IMR-90 (cell line): ENCODE data around the gene HS3ST6. TPM values are rescaled to one million over a fixed set of nuclear protein-coding genes. Genes with fewer than 3 reads are reported as not detected.

Experiments used
- ATAC-seq: fragments of 200-7000 bp; cut with Tn5 transposase; 2 replicates; pipeline ENCODE4 v1.9.1; 2020; ENCODE audit warnings: low read depth, mild to moderate bottlenecking, moderate library complexity
- BruUV-seq: library from RNA; stranded (reverse); fragments of 400-500 nt; replicated peaks from 2 replicates; lab custom pipeline; 2021; lab: Mats Ljungman, UMichigan
- CTCF ChIA-PET: fragments of 300-600 bp; formaldehyde crosslinking; extraction: SDS; loops from one replicate; lab custom pipeline; 2021; ENCODE audit warnings: antibody characterized with exemption; lab: Yijun Ruan, JAX
- POLR2A ChIA-PET: fragments of 300-600 bp; sonication (Branson Sonifier 250); formaldehyde crosslinking; loops from one replicate; lab custom pipeline; 2022; ENCODE audit warnings: antibody characterized with exemption; ENCODE audit not compliant: unreplicated experiment; lab: Charles Lee
- DNase-seq: peaks from one replicate; pipeline ENCODE4 v3.0.0; 2013
- H2AFZ ChIP-seq: replicated peaks from 2 replicates; pipeline ENCODE3; 2013; ENCODE audit warnings: low read length, mild to moderate bottlenecking; ENCODE audit not compliant: poor library complexity
- H2AK5ac ChIP-seq: 2 replicates; pipeline ENCODE4 v1.6.1; 2013; ENCODE audit warnings: low read depth, low read length, inconsistent platforms
- H2AK9ac ChIP-seq: replicated peaks from 2 replicates; pipeline ENCODE3; 2013; ENCODE audit warnings: mild to moderate bottlenecking, low read depth, low read length, moderate library complexity; ENCODE audit not compliant: poor library complexity
- H2BK120ac ChIP-seq: 2 replicates; pipeline ENCODE4 v1.6.1; 2013; ENCODE audit warnings: low read depth, low read length, inconsistent platforms
- H2BK15ac ChIP-seq: 3 replicates; pipeline ENCODE4 v1.6.1; 2013; ENCODE audit warnings: low read depth, low read length, inconsistent platforms
- H2BK20ac ChIP-seq: 2 replicates; pipeline ENCODE4 v1.6.1; 2013; ENCODE audit warnings: low read depth, mild to moderate bottlenecking, inconsistent platforms, low read length, moderate library complexity
- H2BK5ac ChIP-seq: 2 replicates; pipeline ENCODE4 v1.6.1; 2013; ENCODE audit warnings: mild to moderate bottlenecking, low read depth, low read length, inconsistent platforms; ENCODE audit not compliant: poor library complexity, severe bottlenecking
- H3K14ac ChIP-seq: replicated peaks from 2 replicates; pipeline ENCODE4 v1.6.1; 2013; ENCODE audit warnings: low read depth, low read length, inconsistent platforms
- H3K18ac ChIP-seq: 2 replicates; pipeline ENCODE4 v1.6.1; 2013; ENCODE audit warnings: low read depth, low read length, control low read depth
- H3K23ac ChIP-seq: 2 replicates; pipeline ENCODE4 v1.6.1; 2013; ENCODE audit warnings: low read depth, low read length, inconsistent platforms
- H3K27ac ChIP-seq: 2 replicates; pipeline ENCODE4 v1.5.1; 2013; ENCODE audit warnings: mild to moderate bottlenecking, control low read depth, low read length; ENCODE audit not compliant: insufficient read depth
- H3K27me3 ChIP-seq: 2 replicates; pipeline ENCODE4 v1.6.1; 2013; ENCODE audit warnings: low read length; ENCODE audit not compliant: control insufficient read depth, insufficient read depth
- H3K36me3 ChIP-seq: 2 replicates; pipeline ENCODE4 v1.6.1; 2013; ENCODE audit warnings: low read length, mixed read lengths; ENCODE audit not compliant: control insufficient read depth, insufficient read depth
- H3K4ac ChIP-seq: 2 replicates; pipeline ENCODE4 v1.6.1; 2013; ENCODE audit warnings: low read depth, low read length, inconsistent platforms
- H3K4me1 ChIP-seq: 2 replicates; pipeline ENCODE4 v1.6.1; 2013; ENCODE audit warnings: low read length, mixed read lengths; ENCODE audit not compliant: control insufficient read depth, insufficient read depth
- H3K4me2 ChIP-seq: 2 replicates; pipeline ENCODE4 v1.6.1; 2013; ENCODE audit warnings: low read depth, mild to moderate bottlenecking, control low read depth, low read length, moderate library complexity
- H3K4me3 ChIP-seq: 2 replicates; pipeline ENCODE4 v1.5.1; 2013; ENCODE audit warnings: low read depth, mild to moderate bottlenecking, control low read depth, low read length, moderate library complexity; ENCODE audit not compliant: insufficient read depth
- H3K56ac ChIP-seq: 2 replicates; pipeline ENCODE4 v1.6.1; 2013; ENCODE audit warnings: low read length, inconsistent platforms; ENCODE audit not compliant: insufficient read depth; ENCODE audit errors: extremely low read depth
- H3K79me1 ChIP-seq, 2 experiments: 2 replicates each; pipeline ENCODE4 v1.6.1; 2013; ENCODE audit warnings: low read length in 2 of 2, inconsistent platforms in 1 of 2, low read depth in 1 of 2
- H3K9ac ChIP-seq: 2 replicates; pipeline ENCODE4 v1.6.1; 2013; ENCODE audit warnings: low read depth, low read length, control low read depth
- H3K9me1 ChIP-seq: 2 replicates; pipeline ENCODE4 v1.6.1; 2013; ENCODE audit warnings: low read length, inconsistent platforms; ENCODE audit not compliant: insufficient read depth
- H3K9me3 ChIP-seq: 2 replicates; pipeline ENCODE4 v1.6.1; 2013; ENCODE audit warnings: low read length; ENCODE audit not compliant: control insufficient read depth, insufficient read depth
- H4K20me1 ChIP-seq: 2 replicates; pipeline ENCODE4 v1.6.1; 2013; ENCODE audit warnings: low read length, inconsistent platforms; ENCODE audit not compliant: insufficient read depth
- H4K5ac ChIP-seq: 2 replicates; pipeline ENCODE4 v1.6.1; 2013; ENCODE audit warnings: mild to moderate bottlenecking, low read depth, low read length, control low read depth
- H4K8ac ChIP-seq, 2 experiments: 2 replicates each; pipeline ENCODE4 v1.6.1; 2013; ENCODE audit warnings: low read depth in 2 of 2, low read length in 2 of 2, control low read depth in 1 of 2, inconsistent platforms in 1 of 2
- H4K91ac ChIP-seq: 2 replicates; pipeline ENCODE4 v1.6.1; 2013; ENCODE audit warnings: low read depth, low read length, inconsistent platforms; ENCODE audit not compliant: insufficient read depth
- CHD1 ChIP-seq: IDR thresholded peaks from 2 replicates; pipeline ENCODE4 v1.6.1; 2012; ENCODE audit warnings: low read depth, low read length, improper control_type of control experiment
- NFE2L2 ChIP-seq: fragments of 150-350 bp; IDR thresholded peaks from 2 replicates; pipeline ENCODE4 v1.6.1; 2016; ENCODE audit warnings: low read depth, mild to moderate bottlenecking, low read length
- POLR2A ChIP-seq: IDR thresholded peaks from 2 replicates; pipeline ENCODE4 v1.6.1; 2012; ENCODE audit warnings: mild to moderate bottlenecking, low read depth, low read length
- RCOR1 ChIP-seq: IDR thresholded peaks from 2 replicates; pipeline ENCODE4 v1.6.1; 2012; ENCODE audit warnings: mild to moderate bottlenecking, low read length, improper control_type of control experiment; ENCODE audit not compliant: insufficient replicate concordance
- WGBS, 2 experiments: methylation state at CpG; one replicate each; pipeline versions ENCODE4 v1.1.5 to v1.1.7; 2013; ENCODE audit warnings: missing lambda C conversion rate in 2 of 2; ENCODE audit not compliant: insufficient read length in 1 of 2; ENCODE audit errors: extremely low coverage in 2 of 2; 5-methylcytosine and 5-hydroxymethylcytosine counted together
- dilution Hi-C: fragments of 300-500 bp; cut with HindIII; formaldehyde crosslinking; loops from one replicate; pipeline ENCODE4 v1.14.3; 2018; ENCODE audit warnings: low sequenced_read_pairs; ENCODE audit not compliant: unreplicated experiment
- in situ Hi-C: fragments of 300-500 bp; cut with MboI; formaldehyde crosslinking; loops from 3 replicates; pipeline ENCODE4 v1.14.3; 2019; ENCODE audit warnings: low sequenced_read_pairs, inconsistent platforms, mixed read lengths
- intact Hi-C: fragments of 100-400 bp; cut with micrococcal nuclease; formaldehyde crosslinking; loops from 2 replicates; pipeline ENCODE4 v1.10.0; 2022
- polyA plus RNA-seq, 3 experiments: library from polyadenylated mRNA; depleted of rRNA; stranded (reverse); fragments of >200 nt; gene quantifications; 2 replicates each; pipeline ENCODE4 v1.2.3, GENCODE V29; 2012; ENCODE audit warnings: low replicate concordance in 1 of 3
- total RNA-seq: library from RNA; depleted of rRNA; stranded (reverse); fragments of >200 nt; gene quantifications from 2 replicates; pipeline ENCODE4 v1.2.3, GENCODE V29; 2012
- TF ChIP-seq, protein P1 (sequence below): fragments of 150-350 bp; IDR thresholded peaks from 2 replicates; pipeline ENCODE4 v1.6.1; 2016; ENCODE audit warnings: low read depth, mild to moderate bottlenecking, low read length, moderate library complexity, borderline replicate concordance
- TF ChIP-seq, protein P2 (sequence below): conservative IDR thresholded peaks from 2 replicates; pipeline ENCODE4 v1.5.1; 2012; ENCODE audit warnings: mild to moderate bottlenecking, low read depth, low read length, improper control_type of control experiment

HS3ST6 gene
- total and polyA plus RNA-seq, 2 of the 4 experiments (the other 2 are of a cell fraction) = not detected

DNA sequence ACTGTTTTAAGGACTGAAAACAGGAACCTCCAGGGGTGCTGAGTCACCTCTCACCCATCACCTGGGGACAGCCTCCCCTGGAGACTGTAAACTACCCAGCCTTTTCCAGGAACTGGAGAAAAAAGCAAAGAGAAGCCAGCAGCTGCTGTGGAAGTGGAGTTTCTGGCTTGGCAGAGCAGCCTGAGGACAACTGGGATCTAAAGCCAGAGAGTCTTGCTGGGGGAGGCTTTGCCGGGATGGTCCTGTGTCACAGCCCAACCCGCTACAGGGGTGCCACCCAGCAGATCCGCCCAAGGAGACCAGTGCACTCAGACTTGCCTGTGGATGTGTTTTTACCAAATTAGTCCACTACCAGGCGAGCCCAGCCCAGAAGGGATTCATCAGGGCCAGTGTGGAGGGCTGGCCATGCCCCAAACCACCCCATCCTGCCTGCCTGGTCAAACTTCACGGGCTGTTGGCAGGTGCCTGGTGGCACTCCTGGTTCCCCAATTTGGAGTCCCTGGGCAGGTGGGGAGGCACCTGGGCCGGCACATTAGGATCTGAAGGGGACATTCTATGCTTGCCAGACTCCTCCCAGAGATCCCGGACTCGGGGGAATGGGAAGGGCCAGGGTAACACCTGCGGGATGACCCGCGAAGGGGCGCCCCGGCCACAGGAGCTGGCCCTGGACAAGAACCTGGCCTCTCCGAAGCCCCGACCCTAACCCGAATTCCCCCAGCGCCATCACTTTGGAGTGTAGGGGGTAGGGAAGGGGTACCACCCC lies 24.0 kb upstream of the HS3ST6 start:
- TF ChIP-seq, protein P1, sequence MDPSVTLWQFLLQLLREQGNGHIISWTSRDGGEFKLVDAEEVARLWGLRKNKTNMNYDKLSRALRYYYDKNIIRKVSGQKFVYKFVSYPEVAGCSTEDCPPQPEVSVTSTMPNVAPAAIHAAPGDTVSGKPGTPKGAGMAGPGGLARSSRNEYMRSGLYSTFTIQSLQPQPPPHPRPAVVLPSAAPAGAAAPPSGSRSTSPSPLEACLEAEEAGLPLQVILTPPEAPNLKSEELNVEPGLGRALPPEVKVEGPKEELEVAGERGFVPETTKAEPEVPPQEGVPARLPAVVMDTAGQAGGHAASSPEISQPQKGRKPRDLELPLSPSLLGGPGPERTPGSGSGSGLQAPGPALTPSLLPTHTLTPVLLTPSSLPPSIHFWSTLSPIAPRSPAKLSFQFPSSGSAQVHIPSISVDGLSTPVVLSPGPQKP = no peak
- TF ChIP-seq POLR2A (no peak), NFE2L2 (no peak), RCOR1 (no peak), CHD1 (no peak)
- TF ChIP-seq, protein P2, sequence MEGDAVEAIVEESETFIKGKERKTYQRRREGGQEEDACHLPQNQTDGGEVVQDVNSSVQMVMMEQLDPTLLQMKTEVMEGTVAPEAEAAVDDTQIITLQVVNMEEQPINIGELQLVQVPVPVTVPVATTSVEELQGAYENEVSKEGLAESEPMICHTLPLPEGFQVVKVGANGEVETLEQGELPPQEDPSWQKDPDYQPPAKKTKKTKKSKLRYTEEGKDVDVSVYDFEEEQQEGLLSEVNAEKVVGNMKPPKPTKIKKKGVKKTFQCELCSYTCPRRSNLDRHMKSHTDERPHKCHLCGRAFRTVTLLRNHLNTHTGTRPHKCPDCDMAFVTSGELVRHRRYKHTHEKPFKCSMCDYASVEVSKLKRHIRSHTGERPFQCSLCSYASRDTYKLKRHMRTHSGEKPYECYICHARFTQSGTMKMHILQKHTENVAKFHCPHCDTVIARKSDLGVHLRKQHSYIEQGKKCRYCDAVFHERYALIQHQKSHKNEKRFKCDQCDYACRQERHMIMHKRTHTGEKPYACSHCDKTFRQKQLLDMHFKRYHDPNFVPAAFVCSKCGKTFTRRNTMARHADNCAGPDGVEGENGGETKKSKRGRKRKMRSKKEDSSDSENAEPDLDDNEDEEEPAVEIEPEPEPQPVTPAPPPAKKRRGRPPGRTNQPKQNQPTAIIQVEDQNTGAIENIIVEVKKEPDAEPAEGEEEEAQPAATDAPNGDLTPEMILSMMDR = no peak
- DNase-seq (no peak), ATAC-seq (no peak)
- intact Hi-C loops = no loop called here
- peak overlapping the region; percentile 35 for H2AK9ac ChIP-seq
- H3K9me3 ChIP-seq = no peaks in the 10 kb centered on the region
- H2AFZ ChIP-seq = peak overlapping the region; percentile 95
- no peak overlapping the region for H2BK20ac ChIP-seq
- ChIA-PET POLR2A (interaction anchor here (1.2 kb wide), 1 partner anchor 22 kb away, joined by 3 read pairs; the partner anchor contains the start of gene RPS2), CTCF (interaction anchor here (1.3 kb wide), 1 partner anchor 129 kb away, joined by 4 read pairs; no protein-coding TSS in a partner anchor)
- no peaks in the 10 kb centered on the region for H3K9me1 ChIP-seq
- H3K4ac ChIP-seq = peak overlapping the region; percentile 5; the same call in 1 of the 2 replicates
- peak overlapping the region in 1 of 2 experiments; percentile 16; a peak in 2 of 4 replicates for H4K8ac ChIP-seq
- H2BK15ac ChIP-seq = no peak overlapping the region
- no peak overlapping the region for H2BK5ac ChIP-seq
- no peak overlapping the region for H3K14ac ChIP-seq
- in situ Hi-C loops = no loop called here
- no peak overlapping the region for H3K18ac ChIP-seq
- no peak overlapping the region for H4K91ac ChIP-seq
- H4K20me1 ChIP-seq = no peaks in the 10 kb centered on the region
- no TSS peak for BruUV-seq
- H4K5ac ChIP-seq = peak overlapping the region; percentile 14; the same call in 1 of the 2 replicates
- peak overlapping the region; percentile 25; the same call in 1 of the 2 replicates for H2AK5ac ChIP-seq
- peaks cover 21% of the 10 kb centered on the region for H3K36me3 ChIP-seq
- H3K27ac ChIP-seq = peak overlapping the region; percentile 22; the same call in 1 of the 2 replicates
- peak overlapping the region; percentile 64 for H3K9ac ChIP-seq
- peak overlapping the region; percentile 76 for H3K4me2 ChIP-seq
- H3K27me3 ChIP-seq = no peaks in the 10 kb centered on the region
- H3K56ac ChIP-seq = no peak overlapping the region
- H3K23ac ChIP-seq = no peak overlapping the region
- 67% methylated on average over 2 of the region's 17 CpGs; no CpG with 5 or more reads in 1 of the 2 experiments for WGBS, 2 experiments
- H3K4me1 ChIP-seq = peaks cover 5% of the 10 kb centered on the region; the same call in 1 of the 2 replicates
- H2BK120ac ChIP-seq = no peak overlapping the region
- dilution Hi-C loops = no loop called here
- H3K4me3 ChIP-seq = peak overlapping the region; percentile 83
- H3K79me1 ChIP-seq = peaks cover 9 to 13% of the 10 kb centered on the region in 2 experiments; a peak in 3 of 4 replicates
